ENCODE results near the gene FAM111A. TPM values are rescaled to one million over a fixed set of nuclear protein-coding genes. Genes with fewer than 3 reads are reported as not detected.

Gene FAM111A
- total and polyA plus RNA-seq, 9 of the 15 experiments (the other 6 are each of a cell fraction or from before 2014, with no cell fraction given) = 14.8 to 30.6 (median 20.1) TPM

GRCh38 chr11:59174664-59175033 lies 32.0 kb downstream of the FAM111A start (continued):
- TF ChIP-seq ZNF217 (CRISPR knock-in tag; IDR thresholded peaks at IDR 0.05) (no peak), STAT5A (IDR thresholded peaks at IDR 0.05; ENCODE audit: borderline replicate concordance, low read length) (no peak)

- FAIRE-seq = no peak
- no peak for TF ChIP-seq SIRT6 (IDR thresholded peaks at IDR 0.05; ENCODE audit: low read depth, low read length)
- no peak for TF ChIP-seq HMG20B (CRISPR knock-in tag; IDR thresholded peaks at IDR 0.05)
- TF ChIP-seq CBX1 (IDR thresholded peaks at IDR 0.05; ENCODE audit: low read depth) = no peak
- TF ChIP-seq LARP7 (IDR thresholded peaks at IDR 0.05) = no peak
- no peak for TF ChIP-seq ZNF551 (CRISPR knock-in tag; IDR thresholded peaks at IDR 0.05)
- no peak for TF ChIP-seq ZNF408 (CRISPR knock-in tag; IDR thresholded peaks at IDR 0.05; ENCODE audit: low read depth)
- no peak for TF ChIP-seq RNF219 (CRISPR knock-in tag; IDR thresholded peaks at IDR 0.05)
- no peak for TF ChIP-seq ZNF232 (CRISPR knock-in tag; IDR thresholded peaks at IDR 0.05)
- TF ChIP-seq NUFIP1 (IDR thresholded peaks at IDR 0.05; ENCODE audit: partially characterized antibody) = no peak
- no peak for TF ChIP-seq TAF15 (IDR thresholded peaks at IDR 0.05; ENCODE audit: low read depth, low read length)
- TF ChIP-seq TEAD2 (tag; IDR thresholded peaks at IDR 0.05) = no peak
- no peak for TF ChIP-seq THAP12 (CRISPR knock-in tag; IDR thresholded peaks at IDR 0.05)
These were observed 32.4 kb downstream of the FAM111A start for GRCh38 chr11:59175091-59175501.

More at GRCh38 chr11:59175091-59175501, 32.4 kb downstream of the FAM111A start:
- DNase-seq (ENCODE audit: extremely low read depth in 1 of 4, low spot score in 3 of 4) (no peak), ATAC-seq (no peak)
- Histone ChIP-seq H3K4me3 (no peak overlapping the region), H3K27me3 (ENCODE audit: control insufficient read depth in 2 of 2, insufficient read depth in 2 of 2, low read length in 2 of 2) (peaks cover 14 to 32% of the 10 kb centered on the region in 2 experiments), H2AFZ (ENCODE audit: low read depth, low read length) (no peak overlapping the region), H3K9me1 (ENCODE audit: control insufficient read depth, insufficient read depth, low read length) (no peaks in the 10 kb centered on the region), H3K9me3 (replicated peaks; ENCODE audit: control insufficient read depth, insufficient read depth, low read depth, low read length) (no peaks in the 10 kb centered on the region), H3K27ac (ENCODE audit: extremely low read depth, low read depth, low read length) (no peak overlapping the region), H3K4me1 (replicated peaks in 1 of 2; ENCODE audit: control insufficient read depth in 2 of 2, insufficient read depth in 2 of 2, low read length in 2 of 2) (peaks cover 0 to 20% of the 10 kb centered on the region in 2 experiments; a peak in 3 of 5 replicates), H4K20me1 (replicated peaks; ENCODE audit: control insufficient read depth, insufficient read depth, low read length) (no peaks in the 10 kb centered on the region; the same call in 1 of the 2 replicates), H3K36me3 (ENCODE audit: control insufficient read depth, insufficient read depth, low read length) (no peaks in the 10 kb centered on the region), H3K4me2 (ENCODE audit: insufficient read depth, low read length) (no peak overlapping the region), H3K79me2 (ENCODE audit: control insufficient read depth, insufficient read depth, low read length) (no peaks in the 10 kb centered on the region), H3K9ac (ENCODE audit: insufficient read depth in 1 of 2, low read depth in 2 of 2, low read length in 2 of 2) (no peak overlapping the region)
- in situ Hi-C loops (cut with MboI) (loop anchor here (10.0 to 25.0 kb wide), 2 partner anchors 250 to 512 kb away; partner anchors contain the start of gene OR5A2), intact Hi-C loops (cut with micrococcal nuclease) (no loop called here)
- ChIA-PET POLR2A (interaction anchor here (0.6 to 0.7 kb wide), 2 partner anchors 11 to 268 kb away, joined by 3 read pairs; no protein-coding TSS in a partner anchor), CTCF (ENCODE audit: low intra/inter-chr PET ratio) (no interaction called here)
- no TSS peak for BruUV-seq (replicated peaks)
- 0% methylated on average over 4 of the region's 4 CpGs for WGBS (ENCODE audit: insufficient coverage, low coverage, missing lambda C conversion rate)
